Liver (tissue), 2 donors: ENCODE measurements around the gene APOA1.

Source experiments
- JUND ChIP-seq, 2 donors: IDR thresholded peaks; 2 replicates each; pipeline ENCODE4 v1.6.1; 2016; ENCODE audit warnings: antibody characterized with exemption in 2 of 2
- MAX ChIP-seq: IDR thresholded peaks from 2 replicates; pipeline ENCODE4 v1.6.1; 2016; ENCODE audit warnings: antibody characterized with exemption
- donor health status: healthy.

GRCh38 chr11:116813170-116813569, 24.3 kb downstream of the APOA1 start:
- TF ChIP-seq JUND (IDR thresholded peaks at IDR 0.05) (no peak), MAX (no peak)
